DOHH2 (cell line): ENCODE measurements around the gene ATP8A2.

Experiments
- EZH2phosphoT487 ChIP-seq: fragments of 200-600 bp; sonication (generic); IDR thresholded peaks from 2 replicates; pipeline ENCODE4 v1.6.1; 2017; ENCODE audit warnings: borderline replicate concordance, mild to moderate bottlenecking, antibody characterized with exemption, low read length, moderate library complexity, mixed read lengths
- TF ChIP-seq, protein P1 (sequence below): fragments of 200-600 bp; sonication (generic); IDR thresholded peaks from one replicate; pipeline ENCODE4 v1.5.1; 2014; ENCODE audit warnings: antibody characterized with exemption, mild to moderate bottlenecking, low read depth, low read length; ENCODE audit not compliant: poor library complexity, severe bottlenecking

DNA sequence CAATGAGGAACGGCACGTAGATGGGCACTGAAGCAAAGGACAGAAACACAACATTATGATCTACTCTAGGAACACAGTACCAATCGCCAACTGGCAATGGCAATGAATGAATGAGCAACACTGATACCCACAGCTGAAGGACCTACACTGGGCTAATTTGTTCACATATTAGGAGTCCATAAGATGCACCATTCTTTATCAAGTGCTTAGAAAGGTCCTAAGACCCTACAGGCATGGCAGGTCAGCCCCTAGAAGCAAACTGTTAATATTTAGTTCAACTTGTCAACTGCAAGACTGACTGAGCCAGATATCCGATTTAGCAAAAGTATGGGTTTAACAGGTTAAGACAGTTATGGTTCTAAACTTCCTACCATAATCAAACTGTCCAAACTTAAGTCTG is 675.3 kb downstream of the ATP8A2 start:
- TF ChIP-seq, protein P1, sequence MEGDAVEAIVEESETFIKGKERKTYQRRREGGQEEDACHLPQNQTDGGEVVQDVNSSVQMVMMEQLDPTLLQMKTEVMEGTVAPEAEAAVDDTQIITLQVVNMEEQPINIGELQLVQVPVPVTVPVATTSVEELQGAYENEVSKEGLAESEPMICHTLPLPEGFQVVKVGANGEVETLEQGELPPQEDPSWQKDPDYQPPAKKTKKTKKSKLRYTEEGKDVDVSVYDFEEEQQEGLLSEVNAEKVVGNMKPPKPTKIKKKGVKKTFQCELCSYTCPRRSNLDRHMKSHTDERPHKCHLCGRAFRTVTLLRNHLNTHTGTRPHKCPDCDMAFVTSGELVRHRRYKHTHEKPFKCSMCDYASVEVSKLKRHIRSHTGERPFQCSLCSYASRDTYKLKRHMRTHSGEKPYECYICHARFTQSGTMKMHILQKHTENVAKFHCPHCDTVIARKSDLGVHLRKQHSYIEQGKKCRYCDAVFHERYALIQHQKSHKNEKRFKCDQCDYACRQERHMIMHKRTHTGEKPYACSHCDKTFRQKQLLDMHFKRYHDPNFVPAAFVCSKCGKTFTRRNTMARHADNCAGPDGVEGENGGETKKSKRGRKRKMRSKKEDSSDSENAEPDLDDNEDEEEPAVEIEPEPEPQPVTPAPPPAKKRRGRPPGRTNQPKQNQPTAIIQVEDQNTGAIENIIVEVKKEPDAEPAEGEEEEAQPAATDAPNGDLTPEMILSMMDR: no peak
- no peak for TF ChIP-seq EZH2phosphoT487
